Keratinocyte (primary cell): Measurements from ENCODE around the gene FAF1. TPM values are rescaled to one million over a fixed set of nuclear protein-coding genes. Genes with fewer than 3 reads are reported as not detected.

Experiments used
- DNase-seq: peaks from one replicate; pipeline ENCODE4 v3.0.0-alpha.2; 2011; ENCODE audit warnings: low read depth, missing footprints, low spot score
- FAIRE-seq: peaks from 2 replicates; lab custom pipeline; 2011; peaks lifted over from hg19 to GRCh38; lab: Jason Lieb, UNC
- H2AFZ ChIP-seq: 2 replicates; pipeline ENCODE4 v1.6.0; 2012; ENCODE audit warnings: low read length, control low read depth, inconsistent platforms; ENCODE audit not compliant: control insufficient read depth
- H3K27ac ChIP-seq: 2 replicates; pipeline ENCODE4 v1.5.1; 2011; ENCODE audit warnings: low read length; ENCODE audit not compliant: control insufficient read depth, insufficient read depth
- H3K27me3 ChIP-seq: 3 replicates; pipeline ENCODE4 v1.6.0; 2011; ENCODE audit warnings: low read length; ENCODE audit not compliant: control insufficient read depth, insufficient read depth; ENCODE audit errors: extremely low read depth
- H3K36me3 ChIP-seq, 2 experiments: 2 replicates in 1 of 2; 3 replicates in 1 of 2; pipeline ENCODE4 v1.5.1; 2011; ENCODE audit warnings: low read length in 2 of 2, mild to moderate bottlenecking in 1 of 2; ENCODE audit not compliant: control insufficient read depth in 2 of 2, insufficient read depth in 2 of 2; ENCODE audit errors: extremely low read depth in 1 of 2
- H3K4me1 ChIP-seq: 3 replicates; pipeline ENCODE4 v1.5.1; 2011; ENCODE audit warnings: low read length; ENCODE audit not compliant: control insufficient read depth, insufficient read depth; ENCODE audit errors: extremely low read depth
- H3K4me2 ChIP-seq: 3 replicates; pipeline ENCODE4 v1.6.0; 2011; ENCODE audit warnings: low read depth, low read length; ENCODE audit not compliant: control insufficient read depth, insufficient read depth; ENCODE audit errors: extremely low read depth
- H3K4me3 ChIP-seq, 3 experiments: fragments of 200-600 bp in 1 of 3; sonication (generic) in 1 of 3; 2 replicates in 2 of 3; 3 replicates in 1 of 3; pipeline ENCODE4 v1.5.1; 2011 to 2016; ENCODE audit warnings: low read length in 3 of 3, mild to moderate bottlenecking in 3 of 3, control low read depth in 2 of 3, inconsistent platforms in 1 of 3, low read depth in 1 of 3, mixed read lengths in 1 of 3, mixed run types in 1 of 3, moderate library complexity in 1 of 3; ENCODE audit not compliant: control insufficient read depth in 2 of 3, insufficient read depth in 2 of 3; ENCODE audit errors: extremely low read depth in 1 of 3
- H3K79me2 ChIP-seq: 2 replicates; pipeline ENCODE4 v1.6.0; 2012; ENCODE audit warnings: low read length; ENCODE audit not compliant: control insufficient read depth, insufficient read depth
- H3K9ac ChIP-seq: 3 replicates; pipeline ENCODE4 v1.6.0; 2011; ENCODE audit warnings: low read length; ENCODE audit not compliant: control insufficient read depth, insufficient read depth; ENCODE audit errors: extremely low read depth
- H3K9me1 ChIP-seq: 3 replicates; pipeline ENCODE4 v1.6.0; 2011; ENCODE audit warnings: low read length; ENCODE audit not compliant: control insufficient read depth, insufficient read depth; ENCODE audit errors: extremely low read depth
- H3K9me3 ChIP-seq: 2 replicates; pipeline ENCODE4 v1.5.1; 2012; ENCODE audit warnings: low read depth, low read length; ENCODE audit not compliant: control insufficient read depth
- H4K20me1 ChIP-seq: 3 replicates; pipeline ENCODE4 v1.6.0; 2011; ENCODE audit warnings: low read length; ENCODE audit not compliant: control insufficient read depth, insufficient read depth; ENCODE audit errors: extremely low read depth
- CTCF ChIP-seq, 3 experiments: IDR thresholded peaks in 1 of 3; conservative IDR thresholded peaks in 1 of 3; optimal IDR thresholded peaks in 1 of 3; 2 replicates in 2 of 3; 3 replicates in 1 of 3; pipeline versions ENCODE3 to v1.5.1; 2011; ENCODE audit warnings: low read length in 3 of 3, mild to moderate bottlenecking in 3 of 3, moderate library complexity in 2 of 3, control low read depth in 1 of 3, inconsistent platforms in 1 of 3; ENCODE audit not compliant: insufficient read depth in 2 of 3; ENCODE audit errors: extremely low read depth in 1 of 3
- EZH2 ChIP-seq: IDR thresholded peaks from one replicate; pipeline ENCODE4 v1.6.1; 2012; ENCODE audit warnings: inconsistent platforms, mild to moderate bottlenecking, low read length, moderate library complexity
- dilution Hi-C: fragments of 300-500 bp; cut with MboI; formaldehyde crosslinking; loops from one replicate; pipeline ENCODE4 v1.7.0; 2020; ENCODE audit warnings: low sequenced_read_pairs; ENCODE audit not compliant: extremely low pct_ligation_motif_present
- polyA plus RNA-seq, 5 experiments: library from polyadenylated mRNA; depleted of rRNA in 3 of 5; stranded (reverse) in 3 of 5; stranded (forward) in 1 of 5; unstranded in 1 of 5; fragments of >200 nt; gene quantifications; 1 replicate in 1 of 5; 2 replicates in 3 of 5; 3 replicates in 1 of 5; pipeline versions ENCODE4 v1.2.1 to v1.2.3, GENCODE V29; 2011 to 2012; ENCODE audit warnings: missing spikeins in 2 of 5, low read depth in 1 of 5, low replicate concordance in 1 of 5

FAF1 gene
- polyA plus RNA-seq, 1 donor (not counting 4 experiments of a cell fraction or from before 2014, with no cell fraction given): 33.1 TPM

- no peaks in the 10 kb centered on the region for H3K9me3 ChIP-seq
- H4K20me1 ChIP-seq: no peaks in the 10 kb centered on the region
- no peak overlapping the region for H3K27ac ChIP-seq
- no peaks in the 10 kb centered on the region for H3K27me3 ChIP-seq
- FAIRE-seq (no peak), DNase-seq (no peak)
- H3K9ac ChIP-seq: no peak overlapping the region
- H3K9me1 ChIP-seq: no peaks in the 10 kb centered on the region
- H3K36me3 ChIP-seq: no peaks in the 10 kb centered on the region
- no peak overlapping the region for H2AFZ ChIP-seq
- no peaks in the 10 kb centered on the region for H3K4me1 ChIP-seq
- no peak overlapping the region for H3K4me2 ChIP-seq
- H3K79me2 ChIP-seq: no peaks in the 10 kb centered on the region
- no peak for TF ChIP-seq CTCF (optimal IDR thresholded peaks at IDR 0.05 in 1 of 3, IDR thresholded peaks at IDR 0.05 in 1 of 3, conservative IDR thresholded peaks at IDR 0.05 in 1 of 3; ENCODE audit: extremely low read depth in 1 of 3, insufficient read depth in 2 of 3, low read length in 3 of 3)
- TF ChIP-seq EZH2: no peak
- dilution Hi-C loops: no loop called here
- H3K4me3 ChIP-seq: no peak overlapping the region
Observed at GRCh38 chr1:50853325-50853724, 106.7 kb downstream of the FAF1 start.

DNA sequence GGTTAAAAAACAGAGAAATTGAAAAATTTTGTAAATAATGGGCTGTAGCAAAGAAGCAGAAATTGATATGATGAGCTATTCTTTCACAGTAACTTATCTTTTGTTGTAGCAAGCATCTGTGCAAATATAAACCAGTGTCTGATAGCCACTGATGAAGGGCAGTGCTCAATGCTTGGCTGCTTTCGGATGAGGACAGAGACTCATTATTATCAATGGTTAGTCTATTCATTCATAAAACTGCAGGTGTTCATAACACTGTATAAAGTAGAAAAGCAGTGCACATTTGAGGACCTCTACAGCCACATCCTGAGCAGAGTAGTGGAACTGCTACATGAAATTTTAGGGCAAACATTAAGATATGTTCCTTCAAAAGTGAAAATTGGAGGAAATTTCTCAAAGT, 107.2 kb downstream of the FAF1 start:
- dilution Hi-C loops: no loop called here
- no peaks in the 10 kb centered on the region for H3K9me1 ChIP-seq
- no peaks in the 10 kb centered on the region for H3K9me3 ChIP-seq
- DNase-seq (no peak), FAIRE-seq (no peak)
- no peaks in the 10 kb centered on the region for H3K27me3 ChIP-seq
- TF ChIP-seq EZH2 (no peak), CTCF (optimal IDR thresholded peaks at IDR 0.05 in 1 of 3, IDR thresholded peaks at IDR 0.05 in 1 of 3, conservative IDR thresholded peaks at IDR 0.05 in 1 of 3; ENCODE audit: extremely low read depth in 1 of 3, insufficient read depth in 2 of 3, low read length in 3 of 3) (no peak)
- H2AFZ ChIP-seq: no peak overlapping the region
- H3K9ac ChIP-seq: no peak overlapping the region
- no peak overlapping the region for H3K27ac ChIP-seq
- no peaks in the 10 kb centered on the region for H4K20me1 ChIP-seq
- H3K4me1 ChIP-seq: no peaks in the 10 kb centered on the region
- H3K79me2 ChIP-seq: no peaks in the 10 kb centered on the region
- no peak overlapping the region for H3K4me2 ChIP-seq
- H3K36me3 ChIP-seq: no peaks in the 10 kb centered on the region
- H3K4me3 ChIP-seq: no peak overlapping the region
